Measurements from ENCODE around the gene CDR2. TPM values are rescaled to one million over a fixed set of nuclear protein-coding genes. Genes with fewer than 3 reads are reported as not detected.

CDR2 gene
- total and polyA plus RNA-seq, 8 donors, result 8.9 to 198 (median 22.2) TPM

- intact Hi-C loops (cut with DNase I; ENCODE audit: low total_unique reads), result no loop called here
- no peaks in the 10 kb centered on the region for H3K4me1 ChIP-seq
Measured at GRCh38 chr16:22335668-22336246, 38.7 kb downstream of the CDR2 start.

GRCh38 chr16:22333457-22333994 lies 40.9 kb downstream of the CDR2 start:
- no peaks in the 10 kb centered on the region for H3K27me3 ChIP-seq
- H3K36me3 ChIP-seq, result peaks cover 22 to 85% (median 77%) of the 10 kb centered on the region in 4 donors
- intact Hi-C loops (cut with DNase I; ENCODE audit: low total_unique reads), result no loop called here
- H3K27ac ChIP-seq, result no peak overlapping the region
- H3K9me3 ChIP-seq, result peaks cover 0 to 14% (median 6%) of the 10 kb centered on the region in 4 donors
- TF ChIP-seq CTCF (IDR thresholded peaks at IDR 0.05), result no peak
- no peak for TF ChIP-seq POLR2AphosphoS5 (IDR thresholded peaks at IDR 0.05)
- TF ChIP-seq EP300 (IDR thresholded peaks at IDR 0.05), result no peak
- no peak for TF ChIP-seq POLR2A (IDR thresholded peaks at IDR 0.05)
- peaks cover 0 to 8% (median 7%) of the 10 kb centered on the region in 4 donors for H3K4me1 ChIP-seq
- DNase-seq, result no peak
- no peak overlapping the region for H3K4me3 ChIP-seq
- WGBS, 5 donors, result 68 to 86% (median 80%) methylated on average over 6 of the region's 6 CpGs

More at GRCh38 chr16:22335668-22336246, 38.7 kb downstream of the CDR2 start:
- DNase-seq, result no peak
- no peak for TF ChIP-seq POLR2AphosphoS5 (IDR thresholded peaks at IDR 0.05)
- H3K36me3 ChIP-seq, result peaks cover 15 to 74% (median 67%) of the 10 kb centered on the region in 4 donors
- 97 to 100% (median 99%) methylated on average over 2 to 3 of the region's 3 CpGs for WGBS, 5 donors
- peaks cover 0 to 15% (median 9%) of the 10 kb centered on the region in 4 donors for H3K9me3 ChIP-seq
- no peak overlapping the region for H3K4me3 ChIP-seq
- H3K27me3 ChIP-seq, result no peaks in the 10 kb centered on the region
- H3K27ac ChIP-seq, result no peak overlapping the region

GRCh38 chr16:22330326-22330725 lies 44.1 kb downstream of the CDR2 start:
- Histone ChIP-seq H3K4me3 (no peak overlapping the region), H3K27ac (peak overlapping the region in 1 of 5 donors; percentile 52), H3K27me3 (no peaks in the 10 kb centered on the region), H3K36me3 (peaks cover 44 to 100% (median 91%) of the 10 kb centered on the region in 4 donors), H3K9me3 (no peaks in the 10 kb centered on the region), H3K4me1 (peaks cover 0 to 8% (median 7%) of the 10 kb centered on the region in 4 donors)
- WGBS, 5 donors, result 41 to 63% (median 59%) methylated on average over 4 of the region's 4 CpGs
- DNase-seq, result no peak
- intact Hi-C loops (cut with DNase I; ENCODE audit: low total_unique reads), result no loop called here
- no peak for TF ChIP-seq POLR2AphosphoS5 (IDR thresholded peaks at IDR 0.05)
- no peak for TF ChIP-seq EP300 (IDR thresholded peaks at IDR 0.05)
- no peak for TF ChIP-seq POLR2A (IDR thresholded peaks at IDR 0.05)
- TF ChIP-seq CTCF (IDR thresholded peaks at IDR 0.05), result no peak

GRCh38 chr16:22329199-22329695 lies 45.2 kb downstream of the CDR2 start:
- 88 to 98% (median 96%) methylated on average over 9 of the region's 9 CpGs for WGBS, 5 donors
- no peak for DNase-seq
- Histone ChIP-seq H3K4me3 (no peak overlapping the region), H3K4me1 (peaks cover 0 to 8% (median 7%) of the 10 kb centered on the region in 4 donors), H3K9me3 (no peaks in the 10 kb centered on the region), H3K36me3 (peaks cover 54 to 100% (median 91%) of the 10 kb centered on the region in 4 donors), H3K27me3 (no peaks in the 10 kb centered on the region), H3K27ac (no peak overlapping the region)
- no peak for TF ChIP-seq CTCF (IDR thresholded peaks at IDR 0.05)
- no peak for TF ChIP-seq POLR2AphosphoS5 (IDR thresholded peaks at IDR 0.05)
- no peak for TF ChIP-seq EP300 (IDR thresholded peaks at IDR 0.05)
- no peak for TF ChIP-seq POLR2A (IDR thresholded peaks at IDR 0.05)
- intact Hi-C loops (cut with DNase I; ENCODE audit: low total_unique reads), result no loop called here

Measured in stomach (tissue), 9 donors.